ENCODE measurements around the gene WNT11.

The WNT11 gene

DNA sequence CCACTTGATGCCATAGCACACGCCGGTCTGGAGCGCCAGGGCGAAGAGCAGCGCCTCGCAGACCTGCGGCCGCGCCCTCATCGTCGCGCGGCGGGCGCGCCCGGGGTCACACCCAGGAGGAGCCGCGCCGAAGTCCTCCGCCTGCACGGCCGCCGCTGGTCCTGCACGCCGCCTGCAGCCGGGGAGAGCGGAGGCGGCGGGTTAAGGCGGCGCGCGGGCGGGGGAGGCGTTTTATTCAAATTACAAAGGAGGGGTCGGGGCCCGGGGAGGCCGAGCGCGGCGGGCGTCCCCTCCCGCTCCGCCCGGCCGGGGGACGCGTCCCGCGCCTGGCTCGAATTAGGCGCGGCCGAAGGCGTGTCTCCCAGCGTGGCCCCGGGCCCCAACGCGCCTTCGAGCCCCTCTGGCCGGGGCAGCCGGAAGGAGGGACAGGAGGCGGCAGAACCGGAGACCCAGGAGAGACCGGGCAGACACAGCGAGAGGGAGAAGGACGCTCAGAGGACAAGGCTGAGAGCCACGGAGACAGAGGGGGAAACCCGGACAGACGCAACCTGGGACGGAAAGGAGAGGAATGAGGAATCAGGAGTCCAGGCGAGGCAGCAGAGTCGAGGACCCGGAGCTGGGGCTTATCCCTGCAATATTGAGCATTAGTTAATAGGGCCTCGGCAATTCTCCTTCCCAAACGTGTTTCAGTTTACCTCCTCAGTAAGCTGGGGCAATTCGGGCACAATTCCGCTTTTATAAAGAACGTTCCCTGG lies at the start of gene WNT11:
Gene WNT11, minus strand, starts transcription at position 176 of the 755 bp plus-strand sequence. Its CDS starts 95 bp downstream, at position 81.
- DNase-seq = peak; percentile 55

DNA sequence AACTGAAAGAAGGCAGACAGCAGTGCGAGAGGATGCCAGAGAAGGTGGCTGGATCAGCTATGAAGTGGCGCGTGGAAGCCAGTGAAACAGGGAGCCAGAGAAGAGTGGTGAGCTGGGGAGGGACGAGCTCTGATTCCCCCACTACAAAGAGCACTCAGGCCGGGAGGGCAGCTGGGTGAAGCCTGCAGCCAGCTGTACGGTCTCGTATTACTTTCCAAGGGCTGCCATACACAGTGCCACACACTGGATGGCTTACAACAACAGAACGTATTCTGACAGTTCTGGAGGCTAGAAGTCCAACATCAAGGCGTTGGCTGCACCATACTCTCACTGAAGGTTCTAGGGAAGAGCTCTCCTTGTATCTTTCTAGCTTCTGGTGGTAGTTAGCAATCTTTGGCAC lies 47.1 kb upstream of the WNT11 start:
- DNase-seq = no peak

DNA sequence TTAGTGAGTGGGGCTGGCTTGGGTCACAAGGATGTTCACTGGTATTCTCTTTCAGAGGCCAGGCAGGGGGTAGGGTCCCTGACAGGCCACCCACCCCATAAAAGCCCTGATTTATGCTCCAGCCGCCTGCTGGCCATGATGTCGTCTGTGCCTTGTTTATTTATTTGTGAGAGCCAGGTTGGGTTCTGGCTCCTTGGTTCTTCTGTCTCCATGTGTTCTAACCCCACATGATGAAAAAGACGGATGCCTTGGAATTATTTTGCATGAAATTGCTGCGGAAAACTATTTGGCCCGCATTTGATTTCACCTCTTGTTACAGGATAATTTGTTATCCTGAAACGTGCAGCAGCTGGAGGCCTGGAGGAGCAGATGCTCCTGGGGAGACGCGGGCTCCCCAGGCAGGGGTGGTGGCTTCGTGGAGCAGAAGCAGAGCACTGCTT lies 46.3 kb upstream of the WNT11 start:
- no peak for DNase-seq

DNA sequence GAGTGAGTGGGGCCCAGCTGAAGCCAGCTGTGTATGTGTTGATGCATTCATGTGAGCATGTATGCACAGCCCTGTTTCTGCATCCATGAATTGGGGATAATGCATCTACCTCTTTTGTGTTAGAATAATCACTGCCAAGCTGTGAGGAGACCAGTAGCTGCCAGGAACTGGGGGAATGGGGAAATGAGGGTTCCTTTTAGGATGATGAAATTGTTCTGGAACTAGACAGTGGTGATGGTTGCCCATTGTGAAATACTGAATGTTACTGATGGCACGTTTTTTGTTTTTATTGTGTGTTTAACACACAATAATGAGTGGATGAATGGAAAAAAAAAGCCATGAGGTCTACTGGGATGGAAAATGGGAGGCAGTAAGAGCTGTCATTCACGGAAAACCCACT lies 45.3 kb upstream of the WNT11 start:
- no peak for DNase-seq

DNA sequence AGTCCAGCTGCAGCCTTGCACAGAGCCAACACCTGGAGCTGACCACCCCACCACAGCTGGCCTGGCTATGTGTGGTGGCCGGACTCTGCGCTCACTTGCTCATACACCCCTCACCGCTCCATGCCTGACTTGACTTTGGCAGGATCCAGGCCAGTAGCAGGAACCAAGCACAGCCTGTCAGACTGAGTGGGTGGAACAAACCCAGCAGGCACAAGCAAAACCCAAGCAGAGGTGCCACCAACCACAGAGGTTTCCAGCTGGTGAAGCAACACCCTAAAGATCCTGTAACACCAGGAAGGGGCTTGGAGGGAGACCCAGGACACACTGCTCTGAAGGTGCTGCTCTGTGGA lies 44.9 kb upstream of the WNT11 start:
- DNase-seq = no peak

DNA sequence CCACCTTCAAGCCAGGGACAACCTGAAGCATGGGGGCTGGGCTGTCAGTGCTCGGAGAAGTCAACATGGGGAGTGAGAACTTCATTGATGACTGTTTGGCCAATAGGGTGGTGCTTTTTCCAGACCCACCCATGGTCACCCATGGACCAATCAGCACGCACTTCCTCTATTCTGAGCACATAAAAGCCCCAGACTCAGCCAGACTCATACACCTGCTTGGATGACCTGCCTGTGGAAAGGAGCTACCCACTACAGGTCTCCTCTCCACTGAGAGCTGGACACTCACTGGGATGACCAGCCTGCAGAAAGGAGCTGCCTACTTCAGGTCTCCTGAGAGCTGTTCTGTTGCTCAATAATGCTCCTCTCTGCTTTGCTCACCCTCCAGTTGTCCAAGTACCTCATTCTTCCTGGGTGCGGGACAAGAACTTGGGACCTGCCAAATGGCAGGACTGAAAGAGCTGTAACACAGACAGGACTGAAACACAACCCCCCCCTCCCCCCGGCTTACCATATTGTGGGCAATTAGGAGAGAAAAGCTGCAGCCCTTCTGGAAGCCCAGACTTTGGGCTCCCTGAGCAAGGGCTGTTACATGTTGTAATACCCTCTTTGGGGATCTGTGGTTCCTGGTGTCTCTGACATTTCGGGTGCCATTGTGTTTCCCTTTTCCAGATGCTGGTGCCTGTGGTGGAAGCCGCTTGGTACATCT lies 44.4 kb upstream of the WNT11 start:
- no peak for DNase-seq

DNA sequence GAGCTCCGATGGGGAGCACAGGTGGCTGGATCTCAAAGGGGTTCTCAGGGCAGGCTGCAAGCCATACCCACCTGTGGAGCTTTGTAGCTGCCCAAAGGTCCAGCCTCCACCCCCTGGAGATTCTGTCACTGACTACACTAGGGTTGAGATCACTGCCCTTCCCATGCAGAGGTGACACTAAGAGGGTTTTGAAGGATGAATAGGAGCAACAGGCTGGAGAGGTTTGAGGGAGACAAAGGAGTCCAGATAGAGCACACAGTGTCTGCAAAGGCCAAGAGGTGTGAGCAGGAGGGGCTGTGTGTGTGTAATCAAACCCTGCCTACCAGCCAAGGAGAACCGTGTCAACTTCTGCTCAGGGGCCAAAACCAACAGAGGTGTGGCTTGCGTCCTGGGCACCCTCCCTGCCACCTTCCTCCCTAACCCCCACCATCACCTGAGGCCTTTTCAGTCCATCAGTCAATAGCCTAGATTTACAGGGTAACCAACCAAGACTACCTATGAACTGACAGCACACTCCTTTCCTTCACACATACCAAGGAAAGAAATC lies 43.0 kb upstream of the WNT11 start:
- no peak for DNase-seq

DNA sequence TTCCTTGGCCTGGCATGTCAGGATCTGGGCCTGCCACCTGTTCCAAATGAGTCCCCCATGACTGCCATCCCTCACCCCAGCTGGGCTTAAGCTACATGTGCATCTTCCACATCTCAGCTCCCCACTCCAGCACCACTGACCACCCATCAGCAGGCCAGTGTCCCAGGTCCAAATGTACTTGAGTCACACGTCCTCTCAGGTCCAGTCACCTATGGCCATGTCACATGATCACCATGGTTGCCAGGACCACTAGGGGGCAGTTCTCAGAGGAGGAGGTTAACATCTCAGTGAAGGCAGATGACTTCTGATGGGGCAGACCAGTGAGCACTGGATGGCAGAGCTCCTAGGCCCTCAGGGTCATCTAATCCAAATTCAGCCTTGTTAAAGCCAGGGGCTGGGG lies 41.9 kb upstream of the WNT11 start:
- peak; percentile 24 for DNase-seq

DNA sequence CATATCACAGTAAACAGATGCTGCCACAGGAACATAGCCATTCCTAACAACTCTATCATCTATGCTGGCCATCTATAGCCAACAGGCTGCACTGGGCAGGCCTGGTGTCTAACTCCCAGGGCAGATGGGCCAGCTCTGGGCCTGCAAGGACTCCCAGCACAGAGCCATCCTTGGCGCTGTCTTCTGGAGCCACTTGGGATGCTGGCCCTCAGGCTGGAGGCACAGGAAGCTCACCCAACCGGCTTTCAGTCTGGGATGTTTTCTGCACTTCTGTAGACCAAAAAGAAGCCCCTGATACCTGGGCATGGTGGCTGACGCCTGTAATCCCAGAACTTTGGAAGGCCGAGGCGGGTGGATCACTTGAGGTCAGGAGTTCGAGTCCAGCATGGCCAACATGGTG lies 40.8 kb upstream of the WNT11 start:
- no peak for DNase-seq

DNA sequence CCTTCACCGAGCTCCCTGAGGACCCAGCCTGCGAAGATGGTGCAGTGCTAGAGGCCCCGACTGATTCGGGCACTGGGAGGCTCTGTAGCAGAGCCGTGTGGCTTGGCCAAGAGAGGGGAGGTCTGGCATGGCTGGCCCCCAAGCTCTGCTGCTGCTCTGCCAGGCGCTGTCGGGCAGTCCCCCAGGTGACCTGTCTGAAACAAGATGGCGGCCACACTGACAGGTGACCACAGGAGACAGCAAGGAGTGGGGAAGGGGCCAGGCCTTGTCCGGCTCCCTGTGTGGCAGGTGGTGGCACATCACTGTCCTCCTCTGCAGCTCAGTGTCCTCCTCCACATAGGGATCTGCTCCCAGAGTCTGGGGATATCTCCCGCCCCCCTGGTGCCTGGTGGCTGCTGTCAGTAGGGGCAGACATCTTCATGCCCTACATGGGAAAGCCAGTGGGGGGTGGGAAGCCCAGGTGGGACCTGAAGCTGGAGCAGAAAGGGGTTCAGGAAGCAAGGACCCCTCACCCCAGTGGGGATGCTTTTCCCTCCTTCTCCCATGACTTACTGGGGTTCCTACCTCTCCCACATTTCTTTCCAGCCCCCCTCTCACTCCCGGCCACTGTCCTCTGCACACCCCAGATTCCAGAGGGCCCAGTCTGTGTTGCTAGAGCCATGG lies 40.1 kb upstream of the WNT11 start:
- no peak for DNase-seq

DNA sequence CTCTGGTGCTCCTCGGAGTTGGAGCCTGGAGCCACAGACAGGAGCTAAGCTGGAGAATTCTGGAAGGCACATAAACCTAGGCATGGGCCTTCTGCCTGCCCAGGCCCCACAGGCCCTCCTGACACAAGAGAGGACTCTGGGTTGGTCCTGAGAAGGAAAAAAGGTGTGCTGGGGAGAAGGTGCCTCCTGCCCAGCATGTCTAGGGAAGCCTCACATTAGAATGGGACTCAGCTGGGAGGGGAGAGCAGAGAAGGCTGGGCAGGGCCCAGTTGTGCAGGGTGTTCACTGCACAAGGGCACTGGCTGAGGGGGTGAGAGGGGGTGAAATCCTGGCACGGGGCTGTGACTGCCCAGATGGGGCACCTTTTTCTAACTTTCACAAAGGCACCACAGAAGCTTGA lies 39.4 kb upstream of the WNT11 start:
- DNase-seq = no peak

DNA sequence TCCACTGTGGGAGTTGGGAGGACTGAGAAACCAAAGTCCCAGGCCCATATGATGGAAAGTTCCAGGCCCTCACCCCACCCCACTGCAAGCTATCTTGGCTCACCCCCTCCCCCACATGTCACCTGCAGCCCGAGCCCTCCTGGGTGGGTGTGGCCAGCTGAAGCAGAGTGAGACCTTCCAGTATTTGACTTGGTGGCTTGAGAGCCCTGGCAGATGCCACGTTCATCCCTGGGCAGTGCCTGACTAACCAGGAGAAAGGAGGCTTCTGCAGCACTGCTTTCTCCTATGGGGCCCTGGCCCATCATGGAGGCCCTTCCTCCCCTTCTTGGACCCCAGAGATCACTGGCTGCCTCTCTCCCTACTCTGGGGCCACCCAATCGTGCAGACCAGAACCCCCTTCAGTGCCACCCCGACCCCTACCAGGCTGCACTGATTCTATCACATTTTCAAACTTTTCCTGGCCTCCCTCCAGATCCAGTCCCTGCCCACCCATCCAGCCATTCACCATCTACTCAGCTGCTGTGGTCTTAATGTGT lies 38.1 kb upstream of the WNT11 start:
- no peak for DNase-seq

DNA sequence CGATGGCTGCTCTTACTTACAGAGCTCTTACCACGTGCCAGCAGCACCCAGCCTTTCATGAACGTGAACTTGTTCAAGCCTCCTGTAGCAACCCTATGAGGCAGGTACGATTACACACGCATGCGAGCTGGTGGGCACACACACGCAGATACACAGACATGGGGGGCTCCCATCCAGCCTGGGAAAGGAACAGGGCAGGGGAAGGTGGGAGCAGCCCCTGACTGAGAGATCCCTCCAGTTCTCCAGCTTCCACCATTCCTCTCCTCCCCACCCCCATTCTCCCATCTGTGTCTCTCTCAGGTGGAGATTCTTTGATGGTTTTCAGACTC lies 37.6 kb upstream of the WNT11 start:
- DNase-seq = no peak

DNA sequence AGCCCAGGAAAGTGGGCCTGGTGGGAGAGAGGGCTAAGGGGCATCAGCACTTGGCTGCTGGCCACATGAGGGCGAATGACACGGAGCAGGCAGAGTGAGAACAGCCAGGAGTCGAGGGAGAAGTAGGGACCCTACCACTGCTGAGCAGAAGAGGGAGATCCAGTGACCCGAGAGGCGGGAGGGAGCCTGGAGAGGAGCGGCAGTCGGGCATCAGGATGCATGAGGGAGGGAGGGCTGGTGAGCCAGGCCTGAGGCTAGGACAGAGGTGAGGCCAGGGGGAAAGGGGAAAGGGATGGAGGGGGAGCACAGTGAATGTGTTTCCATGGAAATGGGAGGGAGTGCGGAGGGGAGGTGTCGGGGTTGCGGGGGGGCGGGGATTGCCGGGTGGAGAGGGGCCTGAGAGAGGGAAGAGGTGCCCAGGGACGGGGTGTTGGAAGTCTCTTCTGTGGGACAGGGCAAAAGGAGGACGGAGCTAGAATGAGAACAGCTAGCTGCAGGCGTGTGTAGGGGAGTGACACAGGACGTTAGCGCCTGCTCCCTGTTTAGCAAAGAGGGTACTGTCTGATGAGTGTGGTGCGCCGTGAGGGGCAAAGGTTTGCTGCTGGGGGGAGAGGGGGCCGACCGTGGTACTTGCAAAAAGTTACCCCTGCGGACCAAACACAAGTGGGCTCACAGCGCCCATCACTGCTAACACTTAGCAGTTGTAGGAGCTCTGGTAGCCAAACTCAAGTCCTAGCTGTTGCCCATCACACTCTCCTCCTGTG lies 37.1 kb upstream of the WNT11 start:
- DNase-seq = no peak

DNA sequence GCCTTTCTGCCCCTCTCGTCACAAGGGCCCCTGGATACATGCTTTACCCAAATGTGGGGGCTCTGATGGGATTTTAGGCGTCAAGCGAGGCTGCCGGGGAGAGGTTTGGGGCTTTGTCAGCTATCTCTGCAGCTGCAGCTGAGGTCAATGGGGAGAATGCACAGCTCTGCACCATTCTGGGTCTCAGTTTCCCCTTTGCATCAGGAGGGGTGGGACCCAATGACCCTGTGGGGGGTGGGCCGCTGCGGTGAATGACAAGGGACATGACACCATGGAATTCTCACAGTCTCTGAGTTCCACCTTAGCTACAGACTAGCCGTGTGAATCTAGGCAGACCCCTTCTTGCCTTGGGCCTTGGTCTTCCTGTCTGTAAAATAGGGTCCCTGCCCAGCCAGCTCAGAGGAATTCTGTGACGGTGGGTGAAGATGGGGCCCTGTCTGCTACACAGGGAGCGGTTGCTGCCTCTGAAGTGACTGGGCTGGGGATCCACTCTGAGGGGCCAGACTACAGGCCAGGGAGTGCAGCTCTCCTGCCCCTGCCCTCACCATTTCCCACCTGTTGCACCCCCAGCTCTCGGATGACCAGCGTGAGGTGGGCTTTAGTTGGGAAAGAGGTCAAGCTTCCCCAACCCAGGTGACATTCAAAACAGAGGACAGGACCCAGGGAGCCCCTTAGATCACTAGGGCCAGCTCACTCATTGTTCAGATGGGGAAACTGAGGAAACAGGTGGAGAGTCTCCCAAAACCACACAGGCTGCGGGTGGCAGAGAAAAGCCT lies 35.9 kb upstream of the WNT11 start:
- DNase-seq = no peak

DNA sequence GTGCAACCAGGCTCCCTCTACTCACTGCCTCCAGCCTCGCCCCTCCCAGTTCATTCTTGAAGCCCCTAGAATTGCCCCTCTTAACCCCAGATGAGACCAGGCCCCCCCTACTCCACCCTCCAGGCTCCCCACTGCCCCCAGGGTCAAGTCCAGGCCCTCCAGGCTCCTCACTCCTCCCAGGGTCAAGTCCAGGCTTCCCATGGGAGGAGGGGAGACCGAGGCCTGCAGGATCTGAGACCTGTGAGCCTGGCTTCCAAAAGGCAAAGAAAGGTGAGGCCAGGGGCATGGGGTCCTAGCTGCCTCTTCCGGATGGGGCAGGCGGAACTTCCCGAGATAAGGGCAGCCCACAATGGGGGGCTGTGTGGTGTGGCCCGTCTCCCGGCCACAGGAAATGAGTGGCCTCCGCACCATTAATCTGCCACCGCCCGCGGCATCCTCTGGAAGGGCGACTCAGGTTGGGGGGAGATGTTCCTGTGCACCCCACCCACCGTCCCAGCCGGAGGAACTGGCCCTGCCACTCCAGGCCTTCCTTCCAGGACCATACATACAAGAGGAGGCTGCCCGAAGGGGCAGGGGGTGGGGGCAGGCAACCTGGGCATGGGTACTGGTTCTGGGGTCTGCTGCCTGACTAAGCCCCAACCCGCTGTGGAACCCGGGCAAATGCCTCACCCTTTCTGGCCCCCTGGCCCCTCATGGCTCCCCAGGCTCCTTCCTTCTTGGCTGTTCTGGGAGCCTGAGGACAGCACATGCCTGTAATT lies 35.1 kb upstream of the WNT11 start:
- DNase-seq = no peak

DNA sequence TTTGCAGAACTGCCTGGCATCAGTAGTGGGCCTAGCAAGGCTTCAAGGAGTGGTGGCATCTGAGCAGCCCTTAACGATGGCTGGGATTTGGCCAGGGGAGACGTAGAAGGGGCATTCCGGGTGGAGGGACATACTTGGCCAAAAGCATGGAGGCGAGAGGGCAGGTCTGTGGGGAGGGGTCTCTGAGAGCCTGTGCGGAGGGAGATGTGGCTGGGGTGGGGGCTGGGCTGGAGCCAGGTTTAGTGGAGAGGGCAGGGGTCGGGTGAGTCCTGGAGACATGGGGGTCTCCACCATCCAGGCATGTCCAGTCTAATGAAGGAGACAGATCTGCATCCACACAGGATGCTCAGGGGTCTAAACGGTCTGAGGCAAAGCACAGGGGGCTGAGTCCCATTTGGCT lies 34.4 kb upstream of the WNT11 start:
- no peak for DNase-seq

DNA sequence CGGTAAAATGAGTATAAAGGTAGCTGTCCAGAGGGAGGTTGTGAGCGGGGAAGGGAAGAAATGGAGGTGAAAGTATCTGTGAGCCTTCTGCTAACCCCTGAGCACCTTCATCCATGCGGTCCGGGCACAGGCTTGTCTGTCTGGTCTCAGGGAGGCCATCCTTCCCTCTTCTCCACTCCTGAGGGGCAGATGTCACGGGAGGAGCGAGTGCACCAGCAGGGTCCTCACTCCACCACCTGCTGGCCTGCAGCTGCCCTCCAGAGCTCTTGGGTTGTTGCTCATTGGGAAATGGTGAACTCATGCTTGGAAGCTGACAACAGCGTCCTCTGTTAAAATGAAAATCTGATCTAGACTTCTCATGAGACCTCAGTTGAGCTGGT lies 33.8 kb upstream of the WNT11 start:
- no peak for DNase-seq

DNA sequence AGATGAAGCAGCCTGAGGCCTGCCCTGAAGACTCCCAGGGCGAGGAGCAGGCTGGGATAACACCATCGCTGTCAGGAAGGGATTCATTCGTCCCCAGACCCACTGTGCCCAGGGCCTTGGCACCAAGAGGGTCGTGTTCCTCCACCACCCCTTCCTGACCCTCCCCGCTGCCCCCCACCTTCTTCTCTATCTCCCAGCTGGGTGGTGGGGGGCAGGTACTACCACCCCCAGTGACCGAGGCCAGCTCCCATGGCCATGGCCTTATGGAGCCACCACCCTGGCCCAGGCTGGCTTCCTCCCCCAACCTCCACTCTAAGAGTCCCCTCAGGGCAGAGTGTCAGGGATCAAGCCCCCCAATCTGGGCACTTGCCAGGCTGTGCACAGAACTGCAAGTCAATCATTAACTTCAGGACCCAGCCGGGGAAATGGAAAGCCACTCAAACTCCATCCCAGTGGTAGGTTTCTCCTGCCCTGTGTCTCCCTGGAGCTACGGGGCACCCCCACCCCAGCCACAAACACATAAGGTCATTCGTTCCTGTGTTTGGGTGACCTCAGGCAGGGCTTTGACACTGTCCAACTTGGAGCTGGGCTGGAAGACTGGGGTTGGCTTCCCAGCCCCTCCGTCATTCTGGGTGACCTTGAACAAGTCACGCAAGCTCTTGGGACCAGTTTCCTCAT lies 33.3 kb upstream of the WNT11 start:
- no peak for DNase-seq

DNA sequence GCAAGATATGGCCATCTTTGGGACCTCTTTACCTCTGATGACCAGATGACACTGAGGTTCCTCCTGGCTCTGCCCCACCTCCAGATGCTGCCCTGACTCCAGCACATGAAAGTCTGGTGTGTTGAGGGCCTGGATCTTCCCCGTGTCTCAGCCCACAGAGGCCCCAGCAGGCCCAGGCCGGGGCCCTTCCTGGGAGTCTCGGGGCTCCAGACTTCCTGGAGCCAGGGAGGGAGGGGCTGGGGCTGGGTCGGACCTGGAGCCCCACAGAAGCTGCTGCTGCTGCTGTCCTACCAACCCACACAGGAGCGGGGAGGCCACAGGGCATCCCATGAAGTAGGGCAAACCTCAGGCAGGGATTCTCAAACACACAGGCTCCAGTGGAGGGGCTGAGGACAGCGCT lies 32.2 kb upstream of the WNT11 start:
- no peak for DNase-seq

DNA sequence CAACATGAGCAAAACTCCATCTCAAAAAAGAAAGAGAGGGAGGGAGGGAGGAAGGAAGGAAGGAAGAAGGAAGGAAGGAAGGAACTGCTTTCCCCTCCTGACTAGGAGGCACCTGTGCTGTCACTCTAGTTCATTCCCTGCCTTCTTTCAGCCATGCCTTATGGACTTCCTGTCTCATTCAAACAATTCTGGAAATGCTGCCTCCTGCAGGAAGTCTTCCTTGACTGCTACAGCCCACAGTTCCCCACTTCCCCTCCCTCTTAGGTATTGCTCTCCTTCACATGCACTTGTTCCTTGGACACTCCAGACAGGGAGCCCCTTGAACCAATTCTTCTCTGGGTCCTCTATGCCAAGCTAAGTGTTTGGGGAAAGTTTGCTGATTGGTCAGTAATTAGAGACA lies 31.6 kb upstream of the WNT11 start:
- no peak for DNase-seq

All from CD4-positive, alpha-beta T cell treated with Interleukin-6 for 4 hours (primary cell).